Right renal pelvis (tissue), 4 donors: Measurements from ENCODE around the gene ACSL6. TPM values are rescaled to one million over a fixed set of nuclear protein-coding genes. Genes with fewer than 3 reads are reported as not detected.

Source experiments
- DNase-seq, 4 donors: peaks; one replicate each; pipeline ENCODE4 v3.0.0-alpha.2; 2013; ENCODE audit warnings: low read depth in 4 of 4, low spot score in 3 of 4, missing footprints in 1 of 4
- polyA plus RNA-seq, 4 donors: library from polyadenylated mRNA; unstranded; fragments of 120-200 nt; gene quantifications; one replicate each; pipeline ENCODE4 v1.2.1, GENCODE V29; 2013; ENCODE audit not compliant: insufficient read length in 4 of 4

Gene ACSL6
- polyA plus RNA-seq, 4 donors = 1.7 to 2.7 (median 1.9) TPM

DNA sequence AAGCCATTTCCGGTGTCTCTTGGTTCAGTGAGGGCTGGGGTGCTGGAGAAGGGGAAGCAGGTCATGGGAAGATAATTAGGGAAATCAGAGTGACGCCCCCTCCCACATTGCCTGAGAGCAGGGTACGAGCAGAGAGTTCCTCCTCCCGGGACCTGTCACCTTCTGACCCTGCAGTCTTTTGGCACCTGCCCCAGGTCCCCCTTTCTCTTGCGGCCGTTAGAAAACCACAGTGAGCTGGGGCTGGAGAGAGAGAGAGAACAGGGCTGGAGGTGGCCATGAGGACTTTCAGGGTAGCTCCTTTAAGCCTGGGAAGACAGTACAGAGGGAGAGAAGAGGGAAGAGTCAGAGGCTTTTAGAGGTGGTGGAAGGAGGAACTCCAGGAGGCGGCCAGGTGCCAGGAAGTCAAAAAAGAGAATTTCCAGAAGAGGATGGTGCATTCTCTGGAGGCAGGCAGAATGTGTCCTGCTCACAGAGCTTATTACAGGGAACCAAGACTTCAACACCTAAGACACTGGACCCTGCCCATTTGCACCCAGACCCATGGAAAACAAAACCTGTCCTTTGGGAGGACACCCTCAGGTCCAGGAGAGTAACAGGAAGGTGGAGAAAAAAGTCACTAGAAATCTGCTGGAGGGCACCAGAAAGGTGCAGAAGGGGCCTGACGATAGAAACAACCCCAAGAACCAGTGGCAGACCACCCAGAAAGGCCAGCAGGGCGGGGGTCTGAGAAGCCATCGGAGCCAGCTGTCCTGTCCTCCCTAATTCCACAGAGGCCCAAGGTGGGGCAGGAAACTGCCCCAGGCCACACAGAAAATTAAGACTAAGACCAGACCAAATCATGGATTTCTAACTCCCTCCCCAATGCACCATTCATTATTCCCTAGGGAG is 6.5 kb upstream of the ACSL6 start:
- DNase-seq = no peak

DNA sequence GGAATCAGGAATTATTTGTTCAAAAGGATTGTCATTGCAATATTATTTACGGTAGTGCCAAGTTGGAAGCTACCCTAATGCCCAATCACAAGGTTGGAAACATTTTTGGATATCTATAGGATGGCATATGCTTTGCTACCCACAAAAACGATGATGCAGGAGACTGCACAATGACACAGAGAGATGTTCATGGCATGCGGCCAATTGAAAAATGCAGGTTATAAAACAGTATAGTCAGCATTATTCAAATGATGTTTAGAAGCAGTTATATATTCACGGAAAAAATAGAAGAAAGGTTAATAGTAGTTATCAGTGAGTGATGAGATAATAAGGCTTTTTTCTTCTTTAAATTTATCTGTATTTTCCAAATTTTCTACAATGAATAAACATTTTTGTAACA is 5.9 kb upstream of the ACSL6 start:
- no peak for DNase-seq

DNA sequence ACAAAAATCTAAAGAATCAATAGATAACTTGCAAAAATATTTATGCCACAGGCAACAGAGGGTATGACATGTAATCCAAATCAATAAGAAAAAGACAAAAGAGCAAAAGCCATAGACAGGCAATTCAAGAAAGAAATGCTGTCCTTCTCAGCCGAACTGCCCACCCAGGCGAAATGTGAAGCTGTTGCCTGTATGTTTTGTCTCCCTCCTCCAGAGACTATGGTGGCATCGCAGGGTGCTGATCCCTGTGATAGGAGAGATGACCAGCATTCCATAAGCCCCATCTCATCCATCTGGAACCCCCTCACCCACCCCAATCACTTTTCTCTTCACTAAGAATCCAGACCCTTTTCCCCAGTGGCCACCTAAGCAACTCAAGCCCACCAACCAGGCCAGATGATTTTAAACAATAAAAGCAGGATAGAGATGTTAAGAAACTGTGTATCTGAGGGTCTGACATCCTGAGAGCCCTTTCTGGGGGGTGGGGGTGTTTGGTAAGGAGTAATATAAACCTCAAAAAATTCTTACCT is 5.3 kb upstream of the ACSL6 start:
- DNase-seq = no peak

DNA sequence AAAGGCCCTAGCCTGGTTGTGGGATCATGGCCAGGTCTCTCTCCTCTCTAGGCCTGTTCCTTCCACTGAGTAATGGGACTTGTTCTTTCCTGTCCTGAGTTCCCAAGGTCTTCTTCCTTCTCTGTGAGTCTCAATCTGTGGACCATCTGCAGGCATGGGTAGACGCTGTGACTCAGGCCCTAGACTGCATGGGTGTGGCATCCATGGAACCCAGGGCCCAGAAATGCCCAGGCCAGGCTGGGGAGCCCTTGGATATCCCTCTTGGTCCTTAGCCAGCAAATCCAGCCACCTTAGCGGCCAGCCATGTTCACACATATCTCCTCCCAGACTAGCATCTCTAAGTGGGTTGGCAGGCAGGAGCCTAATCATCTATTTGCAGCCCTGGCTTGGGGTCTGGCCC is 2.3 kb upstream of the ACSL6 start:
- no peak for DNase-seq

DNA sequence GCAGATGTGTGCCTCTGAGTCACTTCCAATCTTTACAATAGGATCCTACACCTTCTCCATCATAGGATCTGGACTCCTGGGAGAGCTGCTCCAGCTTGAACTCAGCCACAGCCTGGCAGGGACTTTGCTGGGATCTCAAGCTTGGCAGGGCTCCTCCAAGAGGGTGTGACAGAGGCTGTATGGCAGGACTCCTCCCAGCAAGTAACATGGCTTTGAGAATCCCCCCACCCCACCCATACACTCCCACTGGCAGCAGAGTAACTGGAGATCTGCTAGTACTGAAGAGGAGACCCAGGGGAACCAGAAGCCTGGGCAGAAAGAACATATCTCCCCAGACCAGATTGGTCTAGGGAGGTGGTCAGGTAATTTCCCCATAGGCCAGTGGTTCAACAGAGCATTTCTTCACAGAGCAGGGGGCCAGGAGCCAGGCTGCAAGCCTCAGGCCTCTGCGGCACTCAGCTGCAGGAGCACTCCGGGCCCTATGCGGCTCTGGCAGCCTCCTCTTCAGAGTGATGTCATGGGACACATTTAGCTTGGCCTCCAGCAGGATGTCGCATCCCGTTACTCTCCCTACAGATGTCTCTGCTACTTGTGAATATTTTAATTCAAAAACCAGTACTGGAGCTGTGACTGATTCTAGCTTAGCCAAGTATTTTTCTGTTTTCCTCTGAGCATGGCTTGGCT is 1.7 kb upstream of the ACSL6 start:
- no peak for DNase-seq

DNA sequence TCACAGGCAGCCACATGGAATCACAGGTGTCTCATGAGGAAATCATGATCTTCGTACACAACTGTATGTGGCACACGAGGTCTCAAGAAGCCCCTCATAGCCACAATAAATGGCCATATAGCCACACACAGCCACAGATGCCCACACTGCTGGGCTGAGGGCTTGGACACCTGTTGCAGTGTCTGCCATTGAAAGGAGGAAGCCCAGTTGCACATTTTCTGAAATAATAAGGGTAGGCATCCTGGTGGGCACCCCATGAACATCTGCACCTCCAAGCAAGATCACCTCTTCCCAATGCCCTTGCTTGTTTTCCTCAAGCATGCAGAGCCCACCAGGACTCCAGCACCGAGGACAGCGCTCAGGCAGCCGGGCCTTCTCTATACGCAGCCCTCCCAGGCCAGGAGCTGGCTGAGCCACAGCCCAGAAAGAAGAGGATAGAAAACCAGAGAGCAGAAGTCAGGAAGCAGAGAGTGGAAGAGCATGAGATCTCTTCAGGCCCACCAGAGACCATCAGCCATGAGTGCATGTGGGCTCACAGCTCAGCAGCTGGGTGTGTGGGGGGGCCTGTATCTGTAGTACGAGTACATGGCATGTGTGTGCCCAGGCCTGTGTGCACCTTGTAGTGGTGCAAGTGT is 1.0 kb upstream of the ACSL6 start:
- DNase-seq = peak; percentile 61 to 74 (median 68)

DNA sequence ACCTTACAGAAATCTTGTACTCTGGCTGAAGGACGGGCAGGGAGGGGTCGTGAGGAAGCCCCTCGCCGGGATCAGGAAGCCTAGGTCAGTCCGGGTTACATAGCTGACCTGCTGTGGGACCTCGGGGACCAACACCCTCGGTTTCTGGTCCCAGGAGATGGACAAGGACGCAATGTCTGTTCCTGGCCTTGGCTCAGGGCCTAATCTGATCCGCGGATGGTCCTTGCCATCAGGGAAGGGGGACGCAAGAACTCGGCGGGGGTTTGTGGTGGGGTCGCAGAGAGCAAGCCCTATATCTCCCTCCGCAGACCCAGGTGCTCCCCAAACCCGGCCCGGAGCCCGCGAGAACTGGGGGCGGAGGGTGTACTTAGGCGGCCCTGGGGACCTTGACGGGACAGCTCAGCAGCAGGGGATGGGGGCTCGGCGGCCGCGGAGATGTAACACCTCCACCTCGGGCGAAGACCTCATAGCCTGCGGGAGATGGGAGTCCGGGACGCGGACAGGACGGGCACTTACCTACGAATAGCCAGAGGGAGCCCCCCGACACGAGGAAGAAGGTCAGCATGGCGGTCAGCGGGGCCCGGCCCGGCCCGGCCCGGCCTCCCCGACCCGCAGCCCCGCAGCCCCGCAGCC is 353 bp downstream of the ACSL6 start:
- DNase-seq = no peak

DNA sequence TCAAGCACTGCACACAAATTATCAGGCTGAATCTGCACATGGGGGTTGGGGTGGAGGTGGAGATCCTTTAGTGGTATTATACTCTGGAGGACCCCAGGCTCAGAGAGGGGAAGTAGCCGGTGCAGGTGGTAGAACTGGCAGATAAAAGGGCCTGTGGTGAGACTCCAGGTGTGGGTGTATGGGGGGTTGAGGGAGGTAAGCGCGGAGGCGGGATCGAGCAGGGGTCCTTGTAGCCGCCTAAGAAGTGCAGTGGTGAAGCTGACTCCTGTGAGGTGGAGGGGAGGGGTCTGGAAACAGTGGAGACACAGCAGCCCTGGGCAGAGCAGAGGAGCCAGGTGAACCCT is 841 bp downstream of the ACSL6 start:
- DNase-seq = no peak

DNA sequence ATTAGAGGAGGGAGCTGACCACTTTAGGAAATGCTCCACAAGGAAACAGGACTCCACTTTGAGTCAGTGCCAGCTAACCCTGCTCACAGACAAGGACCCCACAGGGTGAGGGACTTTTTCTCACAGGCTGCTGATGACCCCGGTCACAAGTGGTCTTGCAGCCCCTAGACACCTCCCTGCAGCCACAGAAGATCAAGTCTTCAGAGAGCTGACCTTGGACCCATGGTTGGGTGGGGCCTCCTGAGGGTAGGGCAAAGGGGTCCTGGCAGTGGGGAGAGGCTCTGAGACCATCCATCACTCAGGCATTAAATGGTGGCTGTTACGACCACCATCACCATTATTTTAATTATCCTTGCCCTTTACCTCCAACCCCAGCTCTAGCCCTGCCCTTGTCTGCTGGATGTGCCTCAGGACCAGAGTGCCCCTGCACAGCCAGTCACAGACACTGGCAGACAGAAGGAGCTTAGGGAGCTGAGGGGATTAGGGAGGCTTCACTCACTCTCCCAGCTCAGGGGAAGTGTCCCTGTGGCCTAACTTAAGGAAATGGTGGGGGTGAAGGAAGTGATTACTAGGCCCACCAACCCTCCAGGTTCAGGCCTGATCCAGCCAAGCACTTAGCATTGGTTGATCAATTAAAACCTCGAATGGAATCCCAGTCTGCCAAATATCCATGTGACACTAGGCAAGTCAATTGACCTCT is 1.6 kb downstream of the ACSL6 start:
- DNase-seq = no peak

DNA sequence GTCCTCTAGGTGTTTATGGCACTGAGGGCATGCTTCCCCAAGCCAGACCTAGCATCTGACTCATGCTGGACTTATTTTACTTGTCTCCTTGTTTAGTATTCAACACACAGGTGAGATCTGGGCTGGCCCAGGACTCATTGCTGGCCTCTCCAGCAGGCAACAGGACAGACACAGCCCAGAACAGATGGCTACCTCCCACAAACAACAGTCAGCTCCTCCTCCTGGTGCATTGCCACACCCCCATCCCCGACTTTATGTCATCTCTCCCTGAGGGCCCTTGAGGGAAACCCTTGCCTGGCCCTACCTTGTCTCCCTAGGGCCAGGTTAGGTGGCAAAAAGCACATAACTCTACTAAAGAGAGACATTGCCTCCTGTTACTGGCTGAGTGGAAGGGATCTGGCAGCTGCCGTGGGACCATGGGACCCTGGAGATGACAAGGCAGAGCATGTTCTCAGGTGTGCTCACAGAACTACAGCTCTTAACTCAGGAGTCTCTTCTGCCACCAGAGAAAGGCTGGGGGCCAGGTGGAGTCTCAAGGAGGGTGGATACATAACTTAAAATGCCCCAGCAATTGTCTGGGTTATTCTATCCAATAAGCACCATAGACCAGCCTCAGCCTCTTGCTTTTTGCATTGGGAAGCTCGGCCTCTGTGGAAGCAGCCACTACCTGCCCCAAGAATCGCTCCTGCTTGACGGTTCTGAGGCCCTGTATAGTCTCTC is 2.3 kb downstream of the ACSL6 start:
- no peak for DNase-seq

DNA sequence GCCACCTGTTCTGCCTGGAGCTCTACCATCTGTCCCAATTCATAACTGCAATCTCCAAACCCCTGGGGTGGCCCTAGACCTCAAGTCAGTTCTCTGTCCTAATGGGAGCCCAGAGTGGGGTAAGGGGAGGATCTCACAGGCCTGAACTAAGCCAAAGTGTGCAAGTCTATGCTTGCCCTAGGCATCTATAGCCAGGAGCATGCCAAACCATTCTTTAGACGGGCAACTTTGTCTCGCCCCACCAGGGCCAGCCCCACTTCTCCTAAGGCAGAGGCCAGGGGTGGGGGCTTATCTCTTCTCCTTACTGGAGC is 3.3 kb downstream of the ACSL6 start:
- DNase-seq = no peak

DNA sequence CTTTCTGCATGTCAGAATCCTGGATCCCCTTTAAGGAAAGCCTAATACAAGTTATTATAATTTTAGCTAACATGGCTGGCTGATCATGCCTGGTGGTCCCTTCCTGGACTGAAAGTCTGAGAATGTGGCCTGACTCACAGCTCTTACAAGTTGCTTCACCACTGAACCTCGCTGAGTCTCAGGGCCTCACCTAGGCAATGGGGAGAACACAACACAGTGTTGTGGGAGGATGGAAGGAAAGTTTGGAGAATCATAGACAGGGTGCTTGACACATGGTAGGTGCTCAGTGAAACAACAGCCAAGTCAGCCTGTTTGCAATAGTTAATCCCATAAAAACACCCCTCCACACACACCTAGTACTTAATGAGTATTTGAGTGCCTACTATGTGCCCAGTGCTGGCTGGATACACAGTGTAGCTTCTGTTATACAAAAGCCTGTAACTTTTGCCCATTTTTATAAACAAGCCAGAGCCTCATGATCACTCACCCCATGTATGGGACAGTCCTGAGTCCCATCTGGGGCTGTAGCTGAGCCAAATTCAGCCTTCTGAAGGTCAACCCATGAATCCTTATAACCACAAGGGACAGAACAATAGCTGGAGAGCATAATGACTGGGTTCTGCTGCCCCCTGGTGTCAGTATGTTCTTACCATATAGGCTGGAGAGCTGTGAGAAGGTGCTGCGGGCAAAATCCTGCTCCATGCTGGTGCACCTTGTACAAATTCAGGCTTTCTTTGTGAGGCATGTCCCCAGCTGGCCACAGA is 3.9 kb downstream of the ACSL6 start:
- peak in 3 of 4 donors; percentile 43 to 56 (median 49) for DNase-seq

DNA sequence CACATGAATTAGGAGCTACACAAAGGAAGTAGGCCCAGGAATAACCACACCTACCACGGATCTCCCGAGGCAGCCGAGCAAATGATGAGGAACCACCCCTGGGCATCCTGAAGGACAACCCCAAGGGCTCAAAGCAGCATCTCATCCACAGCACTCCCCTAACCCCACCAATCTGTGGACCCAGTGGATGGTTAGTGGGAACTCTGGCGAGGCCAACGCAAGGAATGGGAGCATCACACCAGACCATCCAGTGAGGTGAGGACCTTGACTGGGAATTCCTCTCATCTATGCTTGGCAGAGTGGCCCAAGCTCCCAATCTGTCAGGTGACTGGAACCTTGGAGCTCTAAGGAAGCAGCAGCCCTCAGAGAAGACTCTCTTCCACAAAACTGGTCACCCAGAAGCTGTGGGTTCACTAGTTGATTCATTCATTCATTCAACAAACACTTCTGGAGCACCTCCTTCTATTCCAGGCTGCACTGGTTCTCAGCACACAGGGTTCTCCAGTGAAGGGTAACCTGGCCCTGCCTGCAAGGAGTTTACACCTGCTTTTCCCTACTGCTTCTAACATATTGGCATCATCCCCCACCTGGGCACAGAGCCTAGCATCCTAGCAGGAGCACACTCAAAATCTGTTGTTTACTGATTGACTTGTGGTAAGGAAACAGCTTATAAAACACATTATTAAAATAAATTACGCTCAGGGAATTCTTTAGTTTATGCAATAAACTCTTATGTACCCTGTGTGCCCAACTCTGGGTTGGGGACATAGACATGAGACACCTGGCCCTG is 4.9 kb downstream of the ACSL6 start:
- DNase-seq = no peak

DNA sequence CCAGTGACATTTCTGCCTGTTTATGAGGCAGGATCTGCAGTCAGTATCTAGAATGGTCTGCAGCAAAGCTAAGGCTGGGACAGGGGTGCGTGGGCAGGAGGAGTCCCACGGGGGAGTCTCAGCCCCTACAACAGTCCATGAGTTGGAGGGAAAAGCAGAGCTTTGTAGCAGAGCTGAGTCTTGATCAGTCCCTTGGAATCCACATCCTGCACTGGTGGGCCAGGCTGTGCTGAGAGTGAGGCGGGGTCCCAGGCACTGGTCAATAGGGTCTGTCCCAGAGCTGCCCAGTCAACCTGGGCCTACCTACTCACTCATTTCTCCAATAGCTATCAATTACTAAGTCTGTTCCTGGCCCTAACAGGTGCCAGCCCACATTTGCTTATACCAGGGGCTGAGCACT is 5.9 kb downstream of the ACSL6 start:
- DNase-seq = no peak

DNA sequence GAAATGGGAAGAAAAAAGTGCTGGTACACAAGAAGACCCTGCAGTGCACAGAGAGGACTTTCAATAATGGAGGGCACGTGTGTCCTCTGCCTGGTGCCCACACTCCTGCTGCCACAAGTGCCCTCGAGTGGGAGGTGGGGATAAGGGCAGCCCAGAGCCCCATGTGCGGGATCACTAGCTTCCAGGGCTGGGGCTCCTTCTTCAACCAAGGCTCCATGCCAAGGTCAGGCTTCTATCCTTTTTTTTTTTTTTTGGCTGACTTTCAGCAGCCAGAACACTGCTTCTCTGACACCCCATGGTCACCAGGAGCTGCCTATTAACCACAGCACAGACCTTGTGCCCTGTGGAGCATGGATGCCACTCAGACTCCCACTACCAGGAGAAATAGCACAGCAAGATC is 7.5 kb downstream of the ACSL6 start:
- DNase-seq = no peak

DNA sequence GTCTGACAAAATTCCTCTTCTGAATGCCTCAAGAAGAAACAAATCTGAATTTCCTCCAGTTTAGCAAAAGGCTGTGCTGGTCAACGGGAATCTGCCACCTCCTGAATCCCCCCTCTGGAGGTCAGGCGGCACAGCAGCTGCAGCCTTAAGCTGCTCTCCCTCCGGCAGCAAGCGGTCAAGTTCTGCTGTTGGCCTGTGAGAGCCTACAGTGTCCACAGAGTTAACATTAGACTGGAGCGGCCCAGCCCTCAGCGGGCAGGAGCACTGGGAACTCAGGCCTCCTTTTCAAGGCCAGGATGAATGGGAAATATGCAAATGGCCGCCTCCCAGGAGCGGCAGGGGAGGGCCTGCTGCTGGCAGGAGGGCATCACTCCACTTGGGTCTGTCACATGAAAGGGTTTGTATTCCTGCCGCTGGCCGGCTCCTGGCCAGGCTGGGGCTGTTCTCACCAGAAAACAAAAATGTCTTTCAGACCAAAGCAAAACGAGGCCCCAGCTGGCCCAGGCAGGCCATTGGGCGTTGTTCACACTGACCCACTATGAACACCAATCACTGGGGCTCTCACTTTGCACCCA is 8.2 kb downstream of the ACSL6 start:
- no peak for DNase-seq

DNA sequence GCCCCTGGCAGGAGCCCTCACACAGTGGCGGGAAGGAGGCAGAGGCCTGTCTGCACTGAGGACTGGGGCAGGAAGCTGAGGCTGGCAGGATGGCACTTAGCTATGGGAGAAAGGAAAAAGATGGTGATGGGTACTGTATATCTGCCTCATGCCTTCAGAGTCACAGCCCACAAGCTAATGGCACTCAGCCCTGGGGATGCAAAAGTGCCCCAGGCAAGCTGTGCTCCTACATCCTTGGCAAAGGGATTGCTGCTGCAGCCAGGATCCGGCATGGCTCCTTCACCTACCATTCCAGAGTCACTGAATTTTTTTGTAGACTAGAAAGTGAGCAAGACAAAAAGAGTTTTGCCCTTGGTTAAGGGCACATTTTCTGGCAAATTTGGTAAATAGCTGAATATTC is 8.7 kb downstream of the ACSL6 start:
- DNase-seq = no peak
